Kasumi-1 (cell line): ENCODE data around the gene ADCY10.
"Not testable (repeated sequence)": the region's sequence is repeated elsewhere in the genome, so short reads cannot be mapped to it uniquely, and the experiment has no call there.

Experiments used
- DNase-seq, 2 experiments: peaks; one replicate each; lab custom pipeline; 2025; lab: John Stamatoyannopoulos, UW

ADCY10 gene

GRCh38 chr1:167860231-167860923, 53.6 kb downstream of the ADCY10 start:
- no peak for DNase-seq

- no peak for DNase-seq
These were observed 57.1 kb downstream of the ADCY10 start for GRCh38 chr1:167856711-167857418.

DNA sequence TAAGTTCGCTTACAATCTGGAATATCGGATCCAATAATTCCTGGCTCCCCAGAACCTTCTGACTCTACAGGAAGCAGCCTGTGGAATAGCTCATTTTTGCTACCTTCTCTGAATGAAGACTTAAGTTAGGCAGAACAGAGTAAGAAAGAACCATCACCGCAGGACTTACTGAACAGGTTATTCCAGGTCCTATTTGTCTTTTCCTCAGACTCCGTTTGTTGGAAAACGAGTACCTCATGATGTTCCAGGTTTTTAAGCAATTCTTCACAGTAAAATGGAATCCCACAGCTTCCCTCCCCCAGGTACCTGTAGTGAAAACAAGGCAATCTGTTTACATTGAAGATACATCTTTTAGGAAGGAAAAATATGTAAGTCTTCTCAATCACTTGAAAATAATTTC, 59.8 kb downstream of the ADCY10 start:
- no peak for DNase-seq

DNA sequence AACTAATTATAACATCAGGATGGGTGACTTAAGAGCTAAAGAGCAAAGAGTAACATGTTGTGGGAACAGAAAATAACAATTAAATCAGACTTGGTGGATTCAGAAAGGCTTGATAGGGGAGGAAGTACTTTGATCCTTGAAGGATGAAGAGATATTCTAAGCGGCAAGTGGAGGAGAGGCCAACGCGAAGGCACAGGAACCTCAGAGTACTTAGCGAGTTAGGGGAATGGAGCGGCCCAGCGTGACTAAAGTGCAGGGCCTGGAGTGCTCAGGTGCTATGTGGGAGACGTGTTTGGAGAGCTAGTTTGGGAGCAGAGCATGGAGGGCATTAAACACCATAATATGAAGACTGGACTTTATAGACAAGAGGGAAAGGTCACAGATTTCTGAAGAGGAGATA, 64.3 kb downstream of the ADCY10 start:
- no peak for DNase-seq

DNA sequence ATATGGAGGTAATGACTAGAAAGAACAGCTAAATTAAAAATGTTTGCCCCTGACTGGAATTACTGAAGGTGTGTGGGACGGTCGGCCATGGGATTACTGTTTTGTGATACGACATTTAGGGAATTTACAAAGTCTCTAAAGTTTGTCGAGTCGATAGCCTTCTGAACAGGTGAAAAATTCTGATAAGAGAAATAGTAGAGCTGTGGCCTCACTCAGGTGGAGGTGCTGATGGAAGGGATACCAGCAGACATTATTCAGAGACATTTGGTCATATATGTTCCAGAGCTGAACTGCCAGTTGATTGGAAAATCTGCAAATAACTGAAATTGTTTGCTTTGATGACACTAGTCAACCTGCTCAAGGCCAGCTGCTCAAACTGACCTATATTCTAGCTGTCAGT, 71.1 kb downstream of the ADCY10 start:
- DNase-seq, result no peak

- DNase-seq, result no peak
These were observed 72.4 kb downstream of the ADCY10 start for GRCh38 chr1:167841530-167841929.

DNA sequence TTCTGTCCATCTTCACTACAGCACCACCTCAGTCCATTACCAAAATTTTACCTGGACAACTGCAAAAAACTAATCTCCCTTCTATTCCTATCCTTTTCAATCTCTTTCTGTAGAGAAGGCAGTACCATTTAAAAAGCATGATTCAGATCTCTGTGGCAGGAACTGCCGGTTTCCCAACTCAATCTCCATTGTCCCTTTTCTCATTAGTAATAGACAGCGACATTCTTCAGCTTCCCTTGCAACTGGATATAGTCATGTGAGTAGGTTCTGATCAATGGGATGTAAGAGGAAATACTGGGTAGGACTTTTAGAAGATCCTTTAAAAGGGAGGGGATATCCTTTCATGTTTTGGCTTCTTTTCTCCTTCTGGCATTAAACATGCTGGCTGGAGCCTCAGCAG, 74.9 kb downstream of the ADCY10 start:
- no peak for DNase-seq

DNA sequence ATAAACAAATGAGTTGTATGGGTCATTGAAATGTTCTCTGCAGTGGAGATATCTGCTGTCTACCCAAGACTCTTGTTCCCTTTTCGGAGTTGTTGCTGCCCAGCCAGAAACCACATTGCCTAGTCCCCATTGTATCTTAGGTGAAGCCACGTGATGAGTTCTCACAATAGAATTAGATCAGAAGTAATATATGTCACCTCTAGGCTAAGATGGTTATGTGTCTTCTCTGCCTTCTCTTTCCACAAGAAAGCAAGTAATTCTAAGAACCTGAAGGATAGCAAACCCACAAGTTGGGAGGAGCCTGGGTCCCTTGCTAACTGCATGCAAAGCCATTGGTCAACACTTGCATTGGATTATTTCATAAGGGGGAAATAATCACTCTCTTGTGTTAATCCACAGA, 76.6 kb downstream of the ADCY10 start:
- DNase-seq, result no peak

- DNase-seq, result no peak
These were observed 77.7 kb downstream of the ADCY10 start for GRCh38 chr1:167836197-167836596.

- DNase-seq, result no peak
These were observed 80.0 kb downstream of the ADCY10 start for GRCh38 chr1:167833904-167834303.

GRCh38 chr1:167832693-167833092, 81.2 kb downstream of the ADCY10 start:
- DNase-seq, result no peak

DNA sequence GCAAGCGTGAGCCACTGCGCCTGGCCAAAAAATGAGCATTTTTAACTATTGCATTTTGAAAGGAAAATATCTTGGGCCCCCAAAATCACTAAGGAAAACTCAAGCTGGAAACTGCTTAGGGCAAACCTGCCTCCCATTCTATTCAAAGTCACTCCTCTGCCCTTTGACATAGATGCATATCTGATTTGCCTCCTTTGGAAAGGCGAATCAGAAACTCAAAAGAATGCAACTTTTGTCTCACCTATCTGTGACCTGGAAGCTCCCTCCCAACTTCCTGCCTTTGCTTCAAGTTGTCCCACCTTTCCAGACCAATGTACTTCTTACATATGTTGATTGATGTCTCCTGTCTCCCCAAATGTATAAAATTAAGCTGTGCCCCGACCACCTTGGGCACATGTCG, 83.3 kb downstream of the ADCY10 start:
- not testable (repeated sequence) for DNase-seq

DNA sequence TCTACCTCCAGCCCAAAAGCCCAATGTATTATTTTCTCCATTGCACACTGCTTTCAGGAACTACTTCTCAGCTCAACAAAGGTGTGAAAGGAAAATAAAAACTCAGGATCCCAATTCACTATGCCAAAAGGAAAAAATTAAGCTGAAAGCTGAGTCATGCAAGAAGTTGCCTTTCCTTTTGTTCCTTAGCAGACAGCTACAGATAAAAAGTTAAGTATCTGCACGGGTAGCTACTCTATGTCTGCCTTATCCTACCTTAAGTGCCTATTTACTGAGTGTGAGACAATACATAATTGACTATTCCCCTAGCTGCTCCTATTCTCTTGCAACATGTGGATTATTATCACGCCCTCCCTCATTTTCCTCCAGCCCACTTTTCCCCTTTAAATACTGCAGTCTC, 84.1 kb downstream of the ADCY10 start:
- no peak for DNase-seq

DNA sequence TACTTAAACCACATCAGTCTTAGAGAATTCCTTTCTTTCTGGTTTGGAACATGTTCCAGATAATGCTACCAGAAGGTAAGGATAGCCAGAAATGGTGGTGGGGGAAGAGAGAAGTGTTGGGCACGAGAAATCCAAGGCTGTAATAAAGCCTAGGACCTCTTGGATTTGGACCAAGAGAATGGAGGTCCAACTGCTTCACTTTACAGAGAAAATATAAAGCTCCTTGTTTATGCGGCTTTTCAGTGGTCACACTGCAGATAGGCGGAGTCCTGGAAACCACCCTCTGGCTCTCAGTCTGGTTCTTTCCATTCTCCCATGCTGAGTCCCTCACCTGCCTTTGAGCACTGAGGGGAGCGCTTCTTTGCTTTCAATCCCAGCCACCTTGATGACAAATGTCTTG, 87.8 kb downstream of the ADCY10 start:
- DNase-seq, result no peak

GRCh38 chr1:167825419-167826079, 88.4 kb downstream of the ADCY10 start:
- no peak for DNase-seq

DNA sequence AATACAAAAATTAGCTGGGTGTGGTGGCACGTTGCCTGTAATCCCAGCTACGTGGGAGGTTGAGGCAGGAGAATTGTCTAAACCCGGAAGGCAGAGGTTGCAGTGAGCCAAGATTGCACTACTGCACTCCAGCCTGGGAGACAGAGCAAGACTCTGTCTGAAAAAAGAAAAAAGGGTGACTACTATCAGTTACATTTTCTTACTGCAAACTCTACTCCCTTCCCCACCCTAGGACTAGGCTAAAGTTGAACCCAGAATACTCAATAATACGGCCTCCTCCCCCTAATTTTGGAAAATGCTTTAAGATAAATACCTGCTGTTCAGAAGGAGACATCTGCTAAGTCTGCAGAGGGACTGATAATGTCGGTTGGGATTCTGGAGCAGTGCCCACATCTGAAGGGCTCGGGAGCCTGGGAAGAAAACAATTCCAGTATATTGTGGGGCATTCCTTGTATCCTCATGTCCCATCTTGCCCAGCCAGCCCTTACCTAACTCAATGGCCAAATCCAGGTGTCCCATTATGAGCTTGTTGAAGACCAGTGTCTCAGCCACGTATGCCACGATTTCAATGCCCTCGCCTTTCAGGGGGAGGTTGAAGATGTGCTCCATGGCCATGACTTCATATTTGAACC, 89.7 kb downstream of the ADCY10 start:
- DNase-seq, result no peak

- DNase-seq, result no peak
These were observed 91.8 kb downstream of the ADCY10 start for GRCh38 chr1:167821969-167822685.

DNA sequence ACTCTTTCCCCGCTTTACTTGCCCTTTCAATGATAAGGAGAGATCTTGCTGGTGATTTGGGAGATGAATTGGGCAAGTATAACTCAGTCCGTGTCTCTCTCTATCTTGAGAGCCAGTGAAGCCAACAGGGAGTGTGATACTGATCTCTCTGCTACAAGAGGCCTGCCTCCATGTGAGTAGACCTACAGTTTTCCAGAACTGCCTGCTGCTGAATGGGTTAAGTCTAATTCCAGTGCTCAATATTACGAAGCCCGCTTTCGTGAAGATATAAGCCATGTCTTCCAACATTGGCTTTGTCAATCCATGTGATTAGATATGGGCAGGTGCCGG, 92.6 kb downstream of the ADCY10 start:
- DNase-seq, result no peak

GRCh38 chr1:167820684-167821355, 93.1 kb downstream of the ADCY10 start:
- DNase-seq, result no peak

- DNase-seq, result no peak
These were observed 93.9 kb downstream of the ADCY10 start for GRCh38 chr1:167819849-167820683.

DNA sequence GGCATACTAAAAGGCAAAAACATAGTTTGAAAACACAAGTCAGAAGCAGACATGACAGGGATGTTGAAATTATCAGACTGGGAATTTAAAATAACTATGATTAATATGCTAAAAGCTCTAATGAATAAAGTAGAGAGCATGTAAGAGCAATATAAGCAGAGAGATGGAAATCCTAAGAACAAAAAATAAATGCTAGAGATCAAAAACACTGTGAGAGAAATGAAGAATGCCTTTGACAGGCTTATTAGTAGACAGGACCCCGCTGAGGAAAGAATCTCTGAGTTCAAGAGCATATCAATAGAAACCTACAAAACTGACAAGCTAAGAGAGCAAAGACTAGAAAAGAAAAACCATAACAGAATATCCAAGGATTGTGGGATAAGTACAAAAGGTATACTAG, 98.3 kb downstream of the ADCY10 start:
- DNase-seq, result no peak
